ENCODE data around the gene ARRB2. TPM values are rescaled to one million over a fixed set of nuclear protein-coding genes. Genes with fewer than 3 reads are reported as not detected.
A peak's percentile ranks its signal among the peaks of the same experiment; 100 is the strongest.

Gene ARRB2
- total RNA-seq, 2 donors from 2014 or later = 45.3 to 51.8 TPM

- H3K27me3 Mint-ChIP-seq (ENCODE audit: insufficient read depth) = peaks cover 63% of the 10 kb centered on the region
- H3K36me3 ChIP-seq (ENCODE audit: control insufficient read depth, insufficient read depth, low read length) = no peaks in the 10 kb centered on the region
- H3K4me1 Mint-ChIP-seq = peaks cover 3% of the 10 kb centered on the region
- H3K4me3 ChIP-seq (ENCODE audit: low read length) = peak overlapping the region; percentile 69
- peak; percentile 38 for TF ChIP-seq CTCF (conservative IDR thresholded peaks at IDR 0.05)
- no peak overlapping the region for H3K9ac ChIP-seq (ENCODE audit: extremely low read depth, low read length, poor library complexity, severe bottlenecking)
- no peak overlapping the region for H3K27ac ChIP-seq (ENCODE audit: low read depth, low read length)
- no peaks in the 10 kb centered on the region for H3K9me3 ChIP-seq (ENCODE audit: control insufficient read depth, low read length)
- 10 to 14% methylated on average over 14 to 50 of the region's 51 CpGs for WGBS, 2 experiments (ENCODE audit: insufficient coverage in 1 of 2, insufficient read length in 1 of 2)
- H3K9me3 Mint-ChIP-seq = no peaks in the 10 kb centered on the region
- H3K27me3 ChIP-seq (ENCODE audit: control insufficient read depth, insufficient read depth, low read length, poor library complexity, severe bottlenecking) = peaks cover 62% of the 10 kb centered on the region
- peak; percentile 92 for DNase-seq
- H3K36me3 Mint-ChIP-seq (ENCODE audit: low read depth) = no peaks in the 10 kb centered on the region
- H3K4me3 Mint-ChIP-seq = peak overlapping the region; percentile 61
- H3K27ac Mint-ChIP-seq = no peak overlapping the region
- no peaks in the 10 kb centered on the region for H3K4me1 ChIP-seq (ENCODE audit: control insufficient read depth, insufficient read depth, low read length)
Observed at GRCh38 chr17:4744999-4745969, 34.9 kb downstream of the ARRB2 start.

DNA sequence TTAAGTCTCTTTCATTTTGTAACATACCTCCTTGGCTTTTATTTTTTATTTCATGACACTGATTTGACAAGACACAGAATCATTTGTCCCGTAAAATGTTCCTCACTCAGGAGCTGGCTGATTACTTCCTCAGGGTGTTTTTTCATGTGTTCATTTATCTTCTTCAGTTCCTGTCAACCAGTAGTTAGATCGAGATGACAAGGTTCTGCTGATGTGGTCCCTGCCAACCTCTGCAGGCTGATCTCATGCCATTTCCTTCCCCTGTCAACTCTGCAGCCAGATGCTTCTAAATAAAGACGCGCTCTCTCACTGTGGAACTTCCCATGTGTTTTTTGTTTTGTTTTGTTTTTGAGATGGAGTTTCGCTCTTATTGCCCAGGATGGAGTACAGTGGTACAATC, 37.4 kb downstream of the ARRB2 start:
- Histone ChIP-seq H3K4me3 (ENCODE audit: low read length) (no peak overlapping the region), H3K9me3 (ENCODE audit: control insufficient read depth, low read length) (no peaks in the 10 kb centered on the region), H3K27me3 (ENCODE audit: control insufficient read depth, insufficient read depth, low read length, poor library complexity, severe bottlenecking) (peaks cover 40% of the 10 kb centered on the region), H3K4me1 (ENCODE audit: control insufficient read depth, insufficient read depth, low read length) (no peaks in the 10 kb centered on the region), H3K27ac (ENCODE audit: low read depth, low read length) (no peak overlapping the region), H3K9ac (ENCODE audit: extremely low read depth, low read length, poor library complexity, severe bottlenecking) (no peak overlapping the region), H3K36me3 (ENCODE audit: control insufficient read depth, insufficient read depth, low read length) (no peaks in the 10 kb centered on the region)
- H3K27me3 Mint-ChIP-seq (ENCODE audit: insufficient read depth) = peaks cover 44% of the 10 kb centered on the region
- no peak overlapping the region for H3K27ac Mint-ChIP-seq
- H3K4me1 Mint-ChIP-seq = peaks cover 3% of the 10 kb centered on the region
- DNase-seq = no peak
- H3K4me3 Mint-ChIP-seq = no peak overlapping the region
- TF ChIP-seq CTCF (conservative IDR thresholded peaks at IDR 0.05) = no peak
- 88 to 97% methylated on average over 3 to 5 of the region's 5 CpGs for WGBS, 2 experiments (ENCODE audit: insufficient coverage in 1 of 2, insufficient read length in 1 of 2)
- H3K36me3 Mint-ChIP-seq (ENCODE audit: low read depth) = no peaks in the 10 kb centered on the region
- no peaks in the 10 kb centered on the region for H3K9me3 Mint-ChIP-seq

- no peak for DNase-seq
- Mint-ChIP-seq H3K27me3 (ENCODE audit: insufficient read depth) (peaks cover 39% of the 10 kb centered on the region), H3K36me3 (ENCODE audit: low read depth) (no peaks in the 10 kb centered on the region), H3K4me3 (no peak overlapping the region), H3K27ac (no peak overlapping the region), H3K4me1 (peaks cover 3% of the 10 kb centered on the region), H3K9me3 (no peaks in the 10 kb centered on the region)
- no peaks in the 10 kb centered on the region for H3K9me3 ChIP-seq (ENCODE audit: control insufficient read depth, low read length)
- H3K4me1 ChIP-seq (ENCODE audit: control insufficient read depth, insufficient read depth, low read length) = no peaks in the 10 kb centered on the region
- no peak overlapping the region for H3K9ac ChIP-seq (ENCODE audit: extremely low read depth, low read length, poor library complexity, severe bottlenecking)
- H3K4me3 ChIP-seq (ENCODE audit: low read length) = no peak overlapping the region
- TF ChIP-seq CTCF (conservative IDR thresholded peaks at IDR 0.05) = no peak
- H3K27ac ChIP-seq (ENCODE audit: low read depth, low read length) = no peak overlapping the region
- peaks cover 32% of the 10 kb centered on the region for H3K27me3 ChIP-seq (ENCODE audit: control insufficient read depth, insufficient read depth, low read length, poor library complexity, severe bottlenecking)
- H3K36me3 ChIP-seq (ENCODE audit: control insufficient read depth, insufficient read depth, low read length) = no peaks in the 10 kb centered on the region
- WGBS, 2 experiments (ENCODE audit: insufficient coverage in 1 of 2, insufficient read length in 1 of 2) = 77% methylated on average over 2 to 3 of the region's 4 CpGs
Observed at GRCh38 chr17:4748686-4749085, 38.3 kb downstream of the ARRB2 start.
